Measurements from ENCODE around the gene BEST2.

Gene BEST2

DNA sequence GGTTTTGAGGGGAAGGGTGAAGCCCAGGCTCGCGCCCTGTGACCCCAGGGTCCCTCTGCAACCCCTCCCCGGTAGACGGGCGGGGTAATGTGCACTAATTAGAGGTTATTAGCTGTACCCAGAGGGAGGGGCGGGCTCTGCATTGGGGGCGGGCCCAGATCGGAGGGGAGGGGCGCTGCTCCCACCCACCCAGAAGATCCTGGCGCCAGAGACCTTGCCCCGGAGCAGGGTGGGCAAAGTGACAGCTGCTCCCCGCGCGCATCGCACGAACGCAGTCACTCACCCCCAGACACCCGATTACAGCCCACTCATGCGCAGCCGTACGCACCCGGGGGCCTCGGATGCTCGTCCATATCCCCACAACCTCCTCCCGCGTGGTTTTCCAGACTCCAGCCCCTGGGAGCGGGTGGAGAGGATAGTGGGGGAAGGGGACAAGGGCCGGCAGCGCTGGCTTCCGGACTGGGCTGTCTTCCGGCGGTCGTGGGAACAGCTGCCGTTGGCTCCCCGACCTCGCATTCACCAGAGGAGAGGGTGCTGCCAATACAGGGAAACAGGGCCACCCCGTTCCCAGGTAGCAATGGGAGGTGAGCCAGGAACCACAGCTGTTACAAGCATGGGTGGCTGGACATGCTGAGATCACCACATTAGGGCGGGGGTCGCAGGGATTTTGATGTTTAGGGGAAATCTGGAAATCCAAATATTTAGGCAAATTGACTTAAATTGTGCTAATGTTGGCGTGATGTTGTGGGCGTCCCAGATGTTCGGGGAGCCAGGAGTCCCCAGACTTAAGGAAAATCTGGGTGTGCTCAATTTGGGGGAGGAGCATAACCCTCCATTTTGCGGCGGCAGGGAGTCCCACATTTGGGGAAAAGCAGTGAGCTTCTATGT lies 26.7 kb downstream of the BEST2 start:
- H3K36me3 ChIP-seq = no peaks in the 10 kb centered on the region
- no peaks in the 10 kb centered on the region for H4K20me1 ChIP-seq
- peak overlapping the region; percentile 83 for H3K27ac ChIP-seq
- peak overlapping the region; percentile 99 for H3K4me2 ChIP-seq
- peaks cover 70% of the 10 kb centered on the region for H3K4me1 ChIP-seq
- peak overlapping the region; percentile 76 for H3K9ac ChIP-seq
- no peaks in the 10 kb centered on the region for H3K27me3 ChIP-seq
- TF ChIP-seq Cebpa-rat (IDR thresholded peaks at IDR 0.05) = no peak
- H3K9me3 ChIP-seq = no peaks in the 10 kb centered on the region
- H3K4me3 ChIP-seq = peak overlapping the region; percentile 68

- Histone ChIP-seq H3K4me3 (0 out of 2 replicates have a peak overlapping the region, but pooled peaks have one; percentile 68), H4K20me1 (no peaks in the 10 kb centered on the region), H3K9me3 (no peaks in the 10 kb centered on the region), H3K27me3 (no peaks in the 10 kb centered on the region), H3K9ac (peak overlapping the region; percentile 76; the same call in 1 of the 2 replicates), H3K4me1 (peaks cover 71% of the 10 kb centered on the region), H3K36me3 (no peaks in the 10 kb centered on the region), H3K27ac (peak overlapping the region; percentile 83), H3K4me2 (peak overlapping the region; percentile 99)
- TF ChIP-seq Cebpa-rat (IDR thresholded peaks at IDR 0.05) = no peak
These were observed 27.2 kb downstream of the BEST2 start for GRCh38 chr19:12778905-12779161.

GRCh38 chr19:12779162-12779993 lies 27.8 kb downstream of the BEST2 start:
- peak overlapping the region; percentile 83 for H3K27ac ChIP-seq
- H3K36me3 ChIP-seq = no peaks in the 10 kb centered on the region
- TF ChIP-seq Cebpa-rat (IDR thresholded peaks at IDR 0.05) = no peak
- H3K9ac ChIP-seq = peak overlapping the region; percentile 76; the same call in 1 of the 2 replicates
- H3K27me3 ChIP-seq = no peaks in the 10 kb centered on the region
- H3K4me2 ChIP-seq = peak overlapping the region; percentile 99
- H3K4me1 ChIP-seq = peaks cover 73% of the 10 kb centered on the region
- H3K4me3 ChIP-seq = 0 out of 2 replicates have a peak overlapping the region, but pooled peaks have one; percentile 68
- H3K9me3 ChIP-seq = no peaks in the 10 kb centered on the region
- no peaks in the 10 kb centered on the region for H4K20me1 ChIP-seq

DNA sequence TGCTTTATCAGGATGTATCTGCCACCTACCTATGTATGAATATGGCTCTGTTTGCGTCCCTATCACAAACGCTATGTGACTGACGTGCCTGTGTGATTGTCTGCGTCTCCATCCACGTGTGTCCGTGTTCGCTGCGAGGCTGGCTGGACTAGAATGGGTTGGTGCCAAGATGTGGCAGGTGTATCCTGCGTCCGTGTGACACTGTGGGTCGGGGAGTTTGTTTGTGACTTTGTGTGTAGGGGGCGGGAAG lies 30.5 kb downstream of the BEST2 start:
- H3K4me1 ChIP-seq = peaks cover 89% of the 10 kb centered on the region
- H3K4me2 ChIP-seq = peak overlapping the region; percentile 98
- peak overlapping the region; percentile 95 for H3K27ac ChIP-seq
- H3K9me3 ChIP-seq = no peaks in the 10 kb centered on the region
- no peaks in the 10 kb centered on the region for H3K36me3 ChIP-seq
- peak overlapping the region; percentile 87 for H3K9ac ChIP-seq
- peak overlapping the region; percentile 73 for H3K4me3 ChIP-seq
- no peaks in the 10 kb centered on the region for H4K20me1 ChIP-seq
- TF ChIP-seq Cebpa-rat (IDR thresholded peaks at IDR 0.05) = no peak
- no peaks in the 10 kb centered on the region for H3K27me3 ChIP-seq

DNA sequence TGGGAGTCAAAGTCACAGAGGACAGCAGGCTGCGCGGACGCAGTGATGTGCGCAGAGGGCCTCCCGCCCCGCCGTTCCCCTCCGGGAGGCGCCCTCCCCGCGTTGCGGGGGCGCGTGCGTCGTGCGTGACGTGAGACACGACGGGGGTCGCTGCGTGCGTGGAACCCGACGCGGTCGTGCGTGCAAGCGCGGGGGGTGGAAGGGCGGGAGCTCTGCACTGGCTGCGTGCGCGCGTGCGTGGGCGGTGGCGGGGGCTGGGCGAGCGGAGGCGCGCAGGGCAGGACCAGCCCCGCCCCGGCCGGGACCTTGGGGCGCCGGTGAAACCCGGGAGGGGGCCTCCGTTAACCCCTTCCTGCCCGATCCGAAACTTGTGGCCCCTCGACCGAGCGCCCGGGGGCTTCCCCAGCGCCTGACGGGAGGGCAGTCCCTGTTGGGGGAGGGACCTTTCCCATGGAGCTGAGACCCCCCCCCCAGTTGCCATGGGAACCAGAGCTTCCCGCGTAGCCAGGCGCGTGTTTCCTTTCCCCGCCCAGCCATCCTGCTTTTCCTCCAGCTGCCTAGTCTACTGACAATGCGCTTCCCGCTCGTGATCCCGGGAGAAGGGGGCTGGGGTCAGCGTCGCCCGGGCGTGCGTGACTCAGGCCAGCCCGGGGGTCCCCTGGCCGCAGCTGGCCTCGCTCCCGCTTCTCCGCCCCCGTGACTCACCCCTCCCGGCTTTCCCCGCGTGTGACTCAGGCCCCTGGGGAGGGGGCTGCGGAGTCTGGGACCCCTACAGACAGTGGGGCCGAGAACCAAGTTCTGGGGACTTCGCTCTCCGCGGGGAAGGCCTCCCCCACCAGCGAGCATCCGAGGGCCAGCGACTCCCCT lies 31.1 kb downstream of the BEST2 start:
- H3K4me3 ChIP-seq = peak overlapping the region; percentile 73
- no peaks in the 10 kb centered on the region for H3K36me3 ChIP-seq
- H4K20me1 ChIP-seq = no peaks in the 10 kb centered on the region
- H3K4me1 ChIP-seq = peaks cover 89% of the 10 kb centered on the region
- no peak for TF ChIP-seq Cebpa-rat (IDR thresholded peaks at IDR 0.05)
- H3K27me3 ChIP-seq = no peaks in the 10 kb centered on the region
- H3K9me3 ChIP-seq = no peaks in the 10 kb centered on the region
- peak overlapping the region; percentile 98 for H3K4me2 ChIP-seq
- H3K27ac ChIP-seq = peak overlapping the region; percentile 95
- peak overlapping the region; percentile 87 for H3K9ac ChIP-seq

- H3K27me3 ChIP-seq = no peaks in the 10 kb centered on the region
- H3K4me2 ChIP-seq = peak overlapping the region; percentile 98
- no peaks in the 10 kb centered on the region for H4K20me1 ChIP-seq
- H3K4me3 ChIP-seq = peak overlapping the region; percentile 73
- H3K9ac ChIP-seq = peak overlapping the region; percentile 87
- TF ChIP-seq Cebpa-rat (IDR thresholded peaks at IDR 0.05) = no peak
- H3K4me1 ChIP-seq = peaks cover 90% of the 10 kb centered on the region
- no peaks in the 10 kb centered on the region for H3K36me3 ChIP-seq
- H3K9me3 ChIP-seq = no peaks in the 10 kb centered on the region
- H3K27ac ChIP-seq = peak overlapping the region; percentile 95
These were observed 31.8 kb downstream of the BEST2 start for GRCh38 chr19:12783291-12783848.

- H3K4me1 ChIP-seq = peaks cover 90% of the 10 kb centered on the region
- H3K4me2 ChIP-seq = peak overlapping the region; percentile 98
- peak overlapping the region; percentile 73 for H3K4me3 ChIP-seq
- H3K9ac ChIP-seq = peak overlapping the region; percentile 85
- TF ChIP-seq Cebpa-rat (IDR thresholded peaks at IDR 0.05) = no peak
- H3K27me3 ChIP-seq = no peaks in the 10 kb centered on the region
- no peaks in the 10 kb centered on the region for H3K9me3 ChIP-seq
- H3K36me3 ChIP-seq = no peaks in the 10 kb centered on the region
- no peaks in the 10 kb centered on the region for H4K20me1 ChIP-seq
- peak overlapping the region; percentile 95 for H3K27ac ChIP-seq
These were observed 32.3 kb downstream of the BEST2 start for GRCh38 chr19:12783849-12784393.

- Histone ChIP-seq H3K9me3 (no peaks in the 10 kb centered on the region), H3K4me1 (peaks cover 90% of the 10 kb centered on the region), H3K27me3 (no peaks in the 10 kb centered on the region), H4K20me1 (no peaks in the 10 kb centered on the region), H3K9ac (peak overlapping the region; percentile 85), H3K4me3 (no peak overlapping the region), H3K4me2 (peak overlapping the region; percentile 98), H3K27ac (peak overlapping the region; percentile 95), H3K36me3 (no peaks in the 10 kb centered on the region)
- no peak for TF ChIP-seq Cebpa-rat (IDR thresholded peaks at IDR 0.05)
These were observed 32.8 kb downstream of the BEST2 start for GRCh38 chr19:12784394-12784870.

Measured in BLaER1 (cell line).